ENCODE results near the gene GALNTL6. TPM values are rescaled to one million over a fixed set of nuclear protein-coding genes. Genes with fewer than 3 reads are reported as not detected.

Gene GALNTL6
- total RNA-seq, 2 donors from 2014 or later = 0.08 TPM; not detected in 1

DNA sequence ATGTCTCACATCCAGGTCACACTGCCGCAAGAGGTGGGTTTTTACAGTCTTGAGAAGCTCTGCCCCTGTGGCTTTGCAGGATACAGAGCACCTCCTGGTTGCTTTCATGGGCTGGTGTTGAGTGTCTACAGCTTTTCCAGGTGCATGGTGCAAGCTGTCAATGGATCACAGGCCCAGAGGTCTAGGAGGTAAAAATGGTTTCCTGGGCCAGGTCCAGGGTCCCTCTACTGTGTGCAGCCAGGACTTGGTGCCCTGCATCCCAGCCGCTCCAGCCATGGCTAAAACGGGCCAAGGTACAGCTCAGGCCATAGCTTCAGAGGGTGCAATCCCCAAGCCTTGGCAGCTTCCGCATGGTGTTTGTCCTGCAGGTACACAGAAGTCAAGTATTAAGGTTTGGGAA is 921.4 kb downstream of the GALNTL6 start:
- no peaks in the 10 kb centered on the region for H3K27me3 ChIP-seq
- no peak overlapping the region for H3K4me3 ChIP-seq
- TF ChIP-seq, protein P1, sequence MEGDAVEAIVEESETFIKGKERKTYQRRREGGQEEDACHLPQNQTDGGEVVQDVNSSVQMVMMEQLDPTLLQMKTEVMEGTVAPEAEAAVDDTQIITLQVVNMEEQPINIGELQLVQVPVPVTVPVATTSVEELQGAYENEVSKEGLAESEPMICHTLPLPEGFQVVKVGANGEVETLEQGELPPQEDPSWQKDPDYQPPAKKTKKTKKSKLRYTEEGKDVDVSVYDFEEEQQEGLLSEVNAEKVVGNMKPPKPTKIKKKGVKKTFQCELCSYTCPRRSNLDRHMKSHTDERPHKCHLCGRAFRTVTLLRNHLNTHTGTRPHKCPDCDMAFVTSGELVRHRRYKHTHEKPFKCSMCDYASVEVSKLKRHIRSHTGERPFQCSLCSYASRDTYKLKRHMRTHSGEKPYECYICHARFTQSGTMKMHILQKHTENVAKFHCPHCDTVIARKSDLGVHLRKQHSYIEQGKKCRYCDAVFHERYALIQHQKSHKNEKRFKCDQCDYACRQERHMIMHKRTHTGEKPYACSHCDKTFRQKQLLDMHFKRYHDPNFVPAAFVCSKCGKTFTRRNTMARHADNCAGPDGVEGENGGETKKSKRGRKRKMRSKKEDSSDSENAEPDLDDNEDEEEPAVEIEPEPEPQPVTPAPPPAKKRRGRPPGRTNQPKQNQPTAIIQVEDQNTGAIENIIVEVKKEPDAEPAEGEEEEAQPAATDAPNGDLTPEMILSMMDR (IDR thresholded peaks at IDR 0.05) = no peak
- H3K9me3 ChIP-seq = peaks cover 0 to 32% of the 10 kb centered on the region in 2 donors
- no peaks in the 10 kb centered on the region for H3K4me1 ChIP-seq
- no peak overlapping the region for H3K27ac ChIP-seq
- H3K36me3 ChIP-seq = no peaks in the 10 kb centered on the region
- DNase-seq (ENCODE audit: low spot score) = no peak

DNA sequence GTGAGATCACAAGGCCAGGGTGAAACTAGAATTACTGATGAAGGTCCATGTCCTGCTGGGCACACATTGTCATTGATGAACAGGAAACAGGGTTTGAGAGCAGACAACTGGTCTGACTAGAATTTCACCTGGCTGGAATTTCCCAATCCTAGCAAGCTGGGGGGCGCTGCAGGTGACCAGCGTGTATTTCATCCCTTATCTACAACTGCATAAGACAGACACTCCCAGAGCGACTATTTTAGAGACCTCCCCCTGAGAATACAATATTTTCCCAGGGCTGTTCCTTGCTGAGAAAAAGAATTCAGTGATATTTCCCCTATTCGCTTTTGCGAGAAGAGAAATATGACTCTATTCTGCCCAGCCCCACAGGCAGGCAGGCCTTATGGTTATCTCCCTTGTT is 922.8 kb downstream of the GALNTL6 start:
- Histone ChIP-seq H3K4me1 (no peaks in the 10 kb centered on the region), H3K9me3 (peaks cover 0 to 32% of the 10 kb centered on the region in 2 donors), H3K27ac (no peak overlapping the region), H3K4me3 (no peak overlapping the region), H3K27me3 (no peaks in the 10 kb centered on the region), H3K36me3 (no peaks in the 10 kb centered on the region)
- TF ChIP-seq, protein P1 (IDR thresholded peaks at IDR 0.05) = no peak
- no peak for DNase-seq (ENCODE audit: low spot score)

DNA sequence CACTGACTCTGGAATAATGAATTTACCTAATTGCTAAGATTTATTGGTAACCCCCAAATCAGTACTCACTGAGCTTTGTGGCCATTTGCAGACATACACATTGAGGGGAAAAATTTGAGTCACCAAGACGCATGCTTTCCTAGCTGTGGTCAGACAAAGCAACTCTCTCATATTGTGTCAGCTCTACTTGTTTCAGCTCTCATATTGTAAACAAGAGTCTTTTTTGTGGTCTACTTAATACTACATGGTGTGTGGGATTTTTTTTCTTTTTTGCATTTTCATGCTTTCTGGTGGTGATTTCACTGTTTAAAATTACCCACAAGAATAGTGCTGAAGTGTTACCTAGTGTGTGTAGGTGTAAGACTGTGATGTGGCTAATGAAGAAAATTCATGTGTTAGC is 927.2 kb downstream of the GALNTL6 start:
- Histone ChIP-seq H3K4me3 (no peak overlapping the region), H3K9me3 (peaks cover 0 to 16% of the 10 kb centered on the region in 2 donors), H3K27me3 (no peaks in the 10 kb centered on the region), H3K4me1 (no peaks in the 10 kb centered on the region), H3K36me3 (no peaks in the 10 kb centered on the region), H3K27ac (no peak overlapping the region)
- TF ChIP-seq, protein P1 (IDR thresholded peaks at IDR 0.05) = no peak
- no peak for DNase-seq (ENCODE audit: low spot score)

DNA sequence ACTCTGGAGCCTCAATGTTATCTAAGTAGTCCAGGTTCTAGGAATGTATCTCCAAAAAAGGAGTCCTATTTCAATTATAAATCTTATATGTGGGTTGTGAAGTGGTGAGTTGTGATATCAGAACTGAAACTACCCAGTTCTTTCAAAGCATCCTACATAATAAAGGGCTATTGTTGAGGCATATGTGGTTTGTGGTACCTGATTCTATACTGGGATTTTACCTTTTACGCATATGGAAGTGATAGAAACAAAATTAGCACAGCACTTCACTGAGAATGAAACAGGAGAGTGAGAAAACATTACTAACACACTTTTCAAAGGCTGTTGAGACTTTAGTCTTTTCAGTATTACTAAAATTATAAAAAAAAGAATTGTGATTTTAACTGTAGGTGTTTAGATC is 937.7 kb downstream of the GALNTL6 start:
- DNase-seq (ENCODE audit: low spot score) = no peak
- H3K27me3 ChIP-seq = no peaks in the 10 kb centered on the region
- H3K27ac ChIP-seq = no peak overlapping the region
- H3K9me3 ChIP-seq = no peaks in the 10 kb centered on the region
- no peaks in the 10 kb centered on the region for H3K4me1 ChIP-seq
- H3K36me3 ChIP-seq = no peaks in the 10 kb centered on the region
- TF ChIP-seq, protein P1 (IDR thresholded peaks at IDR 0.05) = no peak
- H3K4me3 ChIP-seq = no peak overlapping the region

DNA sequence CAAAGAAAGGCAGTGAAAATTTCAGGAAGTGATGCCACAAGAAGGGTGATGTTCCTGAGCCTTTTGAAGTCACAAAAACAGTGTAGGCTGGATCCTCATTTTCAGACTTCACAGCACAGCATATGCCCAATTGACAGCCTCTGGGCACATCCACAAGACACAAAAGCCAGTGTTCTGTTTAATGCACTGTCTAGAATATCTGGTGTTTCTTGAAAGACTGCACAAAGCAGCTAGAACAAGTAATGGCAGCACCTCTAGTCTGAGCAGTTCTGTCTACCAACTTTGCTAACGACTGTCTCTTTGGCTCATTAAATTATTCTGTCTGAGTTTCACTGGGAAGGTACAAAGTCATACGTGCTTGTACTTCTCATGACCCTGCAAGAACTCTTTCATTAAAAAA is 938.3 kb downstream of the GALNTL6 start:
- no peak overlapping the region for H3K27ac ChIP-seq
- no peaks in the 10 kb centered on the region for H3K4me1 ChIP-seq
- TF ChIP-seq, protein P1 (IDR thresholded peaks at IDR 0.05) = no peak
- DNase-seq (ENCODE audit: low spot score) = no peak
- H3K36me3 ChIP-seq = no peaks in the 10 kb centered on the region
- no peak overlapping the region for H3K4me3 ChIP-seq
- H3K27me3 ChIP-seq = no peaks in the 10 kb centered on the region
- no peaks in the 10 kb centered on the region for H3K9me3 ChIP-seq

DNA sequence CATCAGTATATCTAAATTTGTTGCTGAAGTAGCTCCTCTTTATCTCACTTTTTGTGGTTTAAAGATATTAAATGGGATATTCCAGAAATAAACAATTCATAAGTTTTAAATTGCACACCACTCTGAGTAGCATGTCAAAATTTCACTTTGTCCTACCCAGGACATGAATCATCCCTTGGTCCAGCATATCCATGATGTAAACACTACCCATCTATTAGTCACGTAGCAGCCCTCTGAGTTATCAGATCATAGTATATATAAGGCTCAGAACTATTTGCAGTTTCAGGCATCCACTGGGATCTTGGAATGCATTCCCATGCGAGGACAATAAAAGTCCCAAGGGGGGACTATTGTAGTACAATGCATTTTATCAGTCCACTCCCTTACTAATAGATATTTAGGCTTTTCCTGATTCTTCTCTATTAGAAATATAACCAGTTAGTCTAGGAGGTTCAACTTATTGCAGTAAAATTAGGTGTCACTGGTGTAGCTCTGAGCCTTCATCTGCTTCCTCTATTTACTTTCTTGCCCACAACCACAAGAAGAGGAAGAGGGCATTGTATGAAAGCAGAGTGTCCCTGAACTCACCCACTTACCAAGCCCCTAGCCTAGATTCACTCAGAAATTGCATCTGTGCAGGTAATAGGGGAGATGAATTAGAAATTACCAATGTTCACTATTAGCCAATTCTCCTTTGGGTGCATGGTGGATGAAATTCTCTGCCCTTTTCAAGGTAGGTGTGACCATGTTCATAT is 945.6 kb downstream of the GALNTL6 start:
- Histone ChIP-seq H3K27me3 (no peaks in the 10 kb centered on the region), H3K27ac (no peak overlapping the region), H3K4me3 (no peak overlapping the region), H3K4me1 (no peaks in the 10 kb centered on the region), H3K36me3 (no peaks in the 10 kb centered on the region), H3K9me3 (no peaks in the 10 kb centered on the region)
- no peak for DNase-seq (ENCODE audit: low spot score)
- TF ChIP-seq, protein P1 (IDR thresholded peaks at IDR 0.05) = no peak
